Activated T-helper 1 cell treated with anti-CD3 and anti-CD28 coated beads, Interleukin-12 subunit alpha, Interleukin-12 subunit beta, Interleukin-2, Interleukin-4 antibody, amounts not matched to agents 30 ng/mL and 10 ng/mL and 1 ng/mL, durations not matched to agents 14 hours and 24 hours and 36 hours (primary cell): Measurements from ENCODE around the gene TMEM217. TPM values are rescaled to one million over a fixed set of nuclear protein-coding genes. Genes with fewer than 3 reads are reported as not detected.

Source experiments
- DNase-seq: peaks from one replicate; pipeline ENCODE4 v3.0.0; 2021; ENCODE audit warnings: low spot score
- H3K27ac Mint-ChIP-seq: one replicate; pipeline ENCODE4 v1.8.0; 2021; ENCODE audit warnings: mild to moderate bottlenecking, mixed read lengths
- H3K27me3 Mint-ChIP-seq: one replicate; pipeline ENCODE4 v1.8.0; 2022; ENCODE audit warnings: mild to moderate bottlenecking, moderate library complexity, mixed read lengths; ENCODE audit not compliant: insufficient read depth
- H3K36me3 Mint-ChIP-seq: one replicate; pipeline ENCODE4 v1.8.0; 2021; ENCODE audit warnings: low read depth, mixed read lengths
- H3K4me1 Mint-ChIP-seq: one replicate; pipeline ENCODE4 v1.8.0; 2021; ENCODE audit warnings: low read depth, mixed read lengths
- H3K4me3 Mint-ChIP-seq: one replicate; pipeline ENCODE4 v1.8.0; 2021; ENCODE audit warnings: mild to moderate bottlenecking, moderate library complexity, mixed read lengths
- H3K9me3 Mint-ChIP-seq: one replicate; pipeline ENCODE4 v1.8.0; 2021; ENCODE audit warnings: mixed read lengths
- intact Hi-C: fragments of 100-400 bp; cut with micrococcal nuclease; formaldehyde crosslinking; loops from one replicate; pipeline ENCODE4 v1.15.1; 2024
- total RNA-seq: library from RNA; stranded (reverse); gene quantifications from 2 replicates; pipeline ENCODE4 v1.2.3, GENCODE V29; 2022

TMEM217 gene
- total RNA-seq, 1 donor from 2014 or later: 9.9 TPM

- peak overlapping the region; percentile 89 for H3K4me3 Mint-ChIP-seq
- H3K27ac Mint-ChIP-seq: peak overlapping the region; percentile 91
- H3K27me3 Mint-ChIP-seq: peaks cover 2% of the 10 kb centered on the region
- intact Hi-C loops: loop anchor here (5.0 kb wide), 1 partner anchor 414 kb away; no protein-coding TSS in a partner anchor
- H3K9me3 Mint-ChIP-seq: no peaks in the 10 kb centered on the region
- peaks cover 51% of the 10 kb centered on the region for H3K36me3 Mint-ChIP-seq
- DNase-seq: peak; percentile 28
- H3K4me1 Mint-ChIP-seq: peaks cover 57% of the 10 kb centered on the region
These were observed 86.6 kb downstream of the TMEM217 start for GRCh38 chr6:37171201-37171969.

- intact Hi-C loops: loop anchor here (5.0 kb wide), 1 partner anchor 413 kb away; no protein-coding TSS in a partner anchor
- H3K27ac Mint-ChIP-seq: peak overlapping the region; percentile 91
- H3K36me3 Mint-ChIP-seq: peaks cover 45% of the 10 kb centered on the region
- peak; percentile 37 for DNase-seq
- H3K4me3 Mint-ChIP-seq: peak overlapping the region; percentile 89
- no peaks in the 10 kb centered on the region for H3K9me3 Mint-ChIP-seq
- H3K27me3 Mint-ChIP-seq: peaks cover 2% of the 10 kb centered on the region
- H3K4me1 Mint-ChIP-seq: peaks cover 51% of the 10 kb centered on the region
These were observed 87.4 kb downstream of the TMEM217 start for GRCh38 chr6:37170273-37171200.

- peaks cover 42% of the 10 kb centered on the region for H3K4me1 Mint-ChIP-seq
These were observed 88.3 kb downstream of the TMEM217 start, which contains the start of gene PIM1 for GRCh38 chr6:37169496-37170272. TSS of gene PIM1 (plus strand) at chr6:37170152. CDS start at chr6:37170576, 424 bp downstream.

GRCh38 chr6:37168811-37169495 is 89.0 kb downstream of the TMEM217 start:
- H3K9me3 Mint-ChIP-seq: no peaks in the 10 kb centered on the region
- H3K27ac Mint-ChIP-seq: peak overlapping the region; percentile 98
- H3K4me3 Mint-ChIP-seq: peak overlapping the region; percentile 93
- peaks cover 2% of the 10 kb centered on the region for H3K27me3 Mint-ChIP-seq
- intact Hi-C loops: loop anchor here (1.0 to 10.0 kb wide), 4 partner anchors 14 to 574 kb away; partner anchors contain the start of gene SRSF3
- H3K36me3 Mint-ChIP-seq: peaks cover 29% of the 10 kb centered on the region
- peaks cover 35% of the 10 kb centered on the region for H3K4me1 Mint-ChIP-seq
- DNase-seq: no peak

More at GRCh38 chr6:37169496-37170272, 88.3 kb downstream of the TMEM217 start, which contains the start of gene PIM1:
- intact Hi-C loops: loop anchor here (1.0 to 10.0 kb wide), 5 partner anchors 14 to 575 kb away; partner anchors contain the start of gene SRSF3
- Mint-ChIP-seq H3K9me3 (no peaks in the 10 kb centered on the region), H3K27ac (peak within 1 kb of the TSS; percentile 98), H3K4me3 (peak within 1 kb of the TSS; percentile 93), H3K36me3 (peaks cover 36% of the 10 kb centered on the region), H3K27me3 (peaks cover 2% of the 10 kb centered on the region)
- DNase-seq: peak; percentile 92

- Mint-ChIP-seq H3K9me3 (no peaks in the 10 kb centered on the region), H3K4me3 (peak overlapping the region; percentile 93), H3K4me1 (peaks cover 28% of the 10 kb centered on the region), H3K27me3 (peaks cover 2% of the 10 kb centered on the region), H3K36me3 (peaks cover 22% of the 10 kb centered on the region), H3K27ac (peak overlapping the region; percentile 98)
- no peak for DNase-seq
- intact Hi-C loops: loop anchor here (10.0 kb wide), 1 partner anchor 573 kb away; the partner anchor contains the start of gene SRSF3
These were observed 89.7 kb downstream of the TMEM217 start for GRCh38 chr6:37168163-37168758.

GRCh38 chr6:37162740-37163139 is 95.2 kb downstream of the TMEM217 start:
- no peak overlapping the region for H3K27ac Mint-ChIP-seq
- peaks cover 11% of the 10 kb centered on the region for H3K4me1 Mint-ChIP-seq
- H3K36me3 Mint-ChIP-seq: peaks cover 2% of the 10 kb centered on the region
- no peak overlapping the region for H3K4me3 Mint-ChIP-seq
- intact Hi-C loops: loop anchor here (10.0 kb wide), 1 partner anchor 568 kb away; the partner anchor contains the start of gene SRSF3
- no peak for DNase-seq
- H3K9me3 Mint-ChIP-seq: peaks cover 3% of the 10 kb centered on the region
- H3K27me3 Mint-ChIP-seq: no peaks in the 10 kb centered on the region

Other genes with a start within 250 kb of the TMEM217 start
- 182 and 192 TPM in 2 replicates for gene PIM1, start 88.0 kb downstream of the TMEM217 start, total RNA-seq
- 20.8 and 21.2 TPM in 2 replicates for gene TBC1D22B, start 372 bp downstream of the TMEM217 start, total RNA-seq
- 30.0 and 34.2 TPM in 2 replicates for gene RNF8, start 95.8 kb upstream of the TMEM217 start, total RNA-seq
- gene CMTR1, start 175.1 kb upstream of the TMEM217 start, total RNA-seq: 53.5 and 54.4 TPM in 2 replicates
- 66.6 and 72.4 TPM in 2 replicates for gene CCDC167, start 241.7 kb upstream of the TMEM217 start, total RNA-seq